GM19372 (cell line): ENCODE data around the gene KCNG2.
"Not testable (repeated sequence)": the region's sequence is repeated elsewhere in the genome, so short reads cannot be mapped to it uniquely, and the experiment has no call there.

Experiments used
- ATAC-seq: cut with Tn5 transposase; IDR thresholded peaks from one replicate; pipeline ENCODE4 v1.9.1; 2021; ENCODE audit warnings: mild to moderate bottlenecking, low read depth, moderate library complexity; ENCODE audit not compliant: unreplicated experiment

Gene KCNG2

GRCh38 chr18:79848579-79849327 lies 51.0 kb downstream of the KCNG2 start:
- ATAC-seq = no peak

DNA sequence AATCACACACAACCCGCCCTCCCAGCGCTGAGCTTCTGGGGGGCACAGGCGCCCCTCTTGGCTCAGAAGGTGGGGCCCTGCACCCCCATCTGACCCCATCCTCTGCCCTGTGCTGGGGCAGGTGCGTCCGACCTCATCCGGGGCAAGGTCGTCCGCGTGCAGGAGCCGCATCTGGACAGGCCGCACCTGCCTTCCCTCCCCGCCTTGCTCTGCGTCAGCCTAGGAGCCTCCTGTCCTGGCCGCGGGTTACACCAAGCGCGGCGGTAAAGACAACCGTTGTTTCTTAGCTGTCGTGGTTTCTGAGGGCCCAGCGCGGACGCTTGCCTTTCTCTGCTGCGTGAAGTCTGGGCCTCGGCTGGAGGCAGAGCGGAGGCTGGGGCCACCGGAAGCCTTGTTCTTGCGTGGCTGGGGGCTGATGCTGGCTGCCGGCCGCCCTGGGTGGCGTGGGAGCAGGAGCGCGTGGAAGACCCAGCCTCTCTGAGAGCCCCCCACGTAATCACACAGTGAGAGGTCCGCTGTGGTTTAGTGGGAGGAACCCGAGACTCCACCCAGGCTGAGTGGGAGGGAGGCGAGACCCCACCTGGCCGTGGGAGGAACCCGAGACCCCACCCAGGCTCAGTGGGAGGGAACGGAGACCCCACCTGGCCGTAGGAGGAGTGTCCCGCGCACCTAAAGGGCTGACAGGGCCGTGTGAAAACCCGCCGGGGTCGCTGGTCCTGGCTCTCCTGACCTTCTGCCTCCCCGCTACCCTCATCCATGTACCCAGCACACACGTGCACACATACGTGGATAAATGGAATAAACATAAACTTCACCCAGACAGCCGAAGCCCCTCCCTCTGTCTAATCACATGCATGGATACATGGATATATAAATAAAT lies 51.8 kb downstream of the KCNG2 start:
- ATAC-seq = no peak

DNA sequence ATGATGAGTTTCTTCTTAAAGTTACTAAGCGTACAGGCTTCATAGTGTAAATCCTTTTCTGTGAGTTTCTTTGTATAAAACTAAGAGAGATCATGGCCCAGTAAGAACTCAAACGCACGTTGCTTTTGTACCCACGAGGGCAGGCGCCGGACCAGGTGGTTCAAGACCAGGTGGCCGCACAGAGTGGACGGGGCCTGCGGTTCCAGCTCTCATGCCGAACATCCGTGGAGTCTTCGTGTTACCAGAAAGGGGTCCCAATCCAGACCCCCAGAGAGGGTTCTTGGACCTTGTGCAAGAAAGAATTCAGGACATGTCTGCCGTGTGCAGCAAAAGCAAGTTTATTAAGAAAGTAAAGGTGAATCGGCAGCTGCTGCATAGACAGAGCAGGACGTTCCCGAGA lies 53.0 kb downstream of the KCNG2 start:
- ATAC-seq = no peak

DNA sequence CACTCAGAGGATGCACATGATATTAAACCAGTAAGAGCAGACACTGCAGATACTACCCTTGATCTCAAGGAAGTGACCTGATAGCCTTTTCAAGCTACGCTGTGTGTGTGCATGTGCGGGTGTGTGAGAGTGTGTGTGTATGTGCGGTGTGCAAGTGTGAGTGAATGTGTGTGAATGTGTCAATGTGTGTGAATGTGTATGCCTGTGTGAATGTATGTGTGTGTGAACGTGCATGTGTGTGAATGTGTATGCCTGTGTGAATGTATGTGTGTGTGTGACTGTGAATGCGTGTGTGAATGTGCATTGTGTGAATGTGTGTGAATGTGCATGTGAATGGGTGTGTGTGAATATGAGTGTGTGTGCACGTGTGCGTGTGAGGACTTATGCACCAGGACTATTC lies 53.8 kb downstream of the KCNG2 start:
- no peak for ATAC-seq

DNA sequence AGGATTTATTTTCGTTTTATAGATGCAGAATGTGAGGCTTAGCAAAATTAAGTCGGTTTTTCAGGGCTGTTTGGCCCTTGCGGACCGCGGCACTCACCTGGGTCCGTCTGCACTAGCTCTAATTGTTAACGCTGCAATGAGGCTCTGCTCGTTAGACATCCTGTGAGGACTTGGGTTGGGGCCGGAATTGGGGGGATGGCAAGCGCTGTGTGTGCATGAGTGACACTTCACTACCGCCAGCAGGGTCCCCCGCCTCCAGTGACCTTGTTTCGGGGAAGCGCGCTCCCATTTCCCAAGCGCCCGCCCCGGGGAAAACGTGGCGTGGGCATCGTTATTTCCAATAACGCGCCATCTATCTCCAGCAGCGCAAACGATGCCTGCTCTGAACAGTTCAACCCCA lies 54.2 kb downstream of the KCNG2 start:
- no peak for ATAC-seq

DNA sequence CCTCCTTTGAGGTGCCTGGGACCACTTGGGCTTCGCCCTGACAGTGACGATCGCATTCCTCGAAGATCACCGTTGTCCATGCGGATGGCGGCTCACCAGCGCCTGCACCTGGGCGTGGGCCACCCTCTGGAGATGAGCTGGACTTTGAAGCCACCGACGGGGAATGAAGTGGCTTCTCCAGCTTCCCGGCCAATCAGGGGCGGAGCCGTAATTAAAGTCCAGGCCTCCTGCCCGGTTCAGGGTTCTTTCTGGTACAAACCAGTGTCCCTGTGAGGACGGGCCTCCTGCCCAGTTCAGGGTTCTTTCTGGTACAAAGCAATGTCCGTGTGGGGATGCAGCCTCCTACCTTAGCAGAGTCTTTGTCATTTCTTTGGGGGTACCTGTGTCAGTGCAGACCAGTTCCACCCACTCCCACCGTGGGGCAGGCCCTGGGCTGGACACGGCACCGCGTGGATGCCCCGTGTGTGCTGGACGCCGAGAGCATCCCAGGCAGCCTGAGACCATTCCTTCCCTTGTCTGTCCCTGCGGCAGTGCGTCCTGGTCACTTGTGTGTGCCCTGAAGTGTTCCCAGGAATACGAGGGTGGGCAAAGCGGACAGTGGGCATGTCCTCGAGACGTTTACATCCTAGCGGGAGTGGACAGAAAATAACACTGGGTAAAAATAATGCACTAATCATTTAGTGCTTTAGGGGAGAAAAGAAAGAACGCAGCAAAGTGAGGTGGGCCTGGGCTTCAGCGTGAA lies 55.0 kb downstream of the KCNG2 start:
- ATAC-seq = no peak

GRCh38 chr18:79853303-79853992 lies 55.7 kb downstream of the KCNG2 start:
- ATAC-seq = no peak

- ATAC-seq = no peak
These were observed 56.2 kb downstream of the KCNG2 start for GRCh38 chr18:79853993-79854364.

- ATAC-seq = no peak
These were observed 57.6 kb downstream of the KCNG2 start for GRCh38 chr18:79855147-79855933.

GRCh38 chr18:79856119-79857007 lies 58.6 kb downstream of the KCNG2 start:
- no peak for ATAC-seq

- ATAC-seq = no peak
These were observed 59.4 kb downstream of the KCNG2 start for GRCh38 chr18:79857082-79857671.

- no peak for ATAC-seq
These were observed 61.6 kb downstream of the KCNG2 start for GRCh38 chr18:79859314-79859713.

GRCh38 chr18:79861687-79862086 lies 63.9 kb downstream of the KCNG2 start:
- no peak for ATAC-seq

GRCh38 chr18:79862562-79862961 lies 64.8 kb downstream of the KCNG2 start:
- ATAC-seq = no peak

DNA sequence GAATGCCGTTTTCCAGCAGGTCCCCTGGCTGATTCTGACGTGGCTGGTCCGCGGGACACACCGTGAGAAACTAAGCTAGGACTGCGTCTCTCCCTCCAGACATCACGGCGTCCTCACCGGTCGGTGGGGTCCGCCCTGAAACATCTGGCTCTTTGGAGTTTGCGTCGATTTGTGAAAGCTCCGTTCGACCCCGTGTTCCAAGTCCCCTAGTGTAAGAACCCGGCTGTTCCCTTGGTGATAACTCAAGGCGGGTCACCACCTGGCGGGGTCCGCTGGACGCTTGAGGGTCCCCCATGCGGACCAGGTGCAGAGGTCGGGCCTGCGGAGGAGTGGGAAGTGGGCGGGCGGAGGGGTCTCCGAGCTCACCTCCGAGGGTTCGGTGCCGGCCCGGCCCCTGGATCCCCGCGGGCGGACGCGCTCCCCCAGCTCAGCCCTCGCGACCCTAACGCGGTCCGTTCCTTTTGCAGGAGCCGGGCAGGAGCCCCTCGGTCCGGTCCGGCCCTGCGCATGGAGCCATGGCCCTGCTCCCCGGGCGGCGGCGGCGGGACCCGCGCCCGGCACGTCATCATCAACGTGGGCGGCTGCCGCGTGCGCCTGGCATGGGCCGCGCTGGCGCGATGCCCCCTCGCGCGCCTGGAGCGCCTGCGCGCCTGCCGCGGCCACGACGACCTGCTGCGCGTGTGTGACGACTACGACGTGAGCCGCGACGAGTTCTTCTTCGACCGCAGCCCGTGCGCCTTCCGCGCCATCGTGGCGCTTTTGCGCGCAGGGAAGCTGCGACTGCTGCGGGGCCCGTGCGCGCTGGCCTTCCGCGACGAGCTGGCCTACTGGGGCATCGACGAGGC lies 65.6 kb downstream of the KCNG2 start:
- no peak for ATAC-seq

DNA sequence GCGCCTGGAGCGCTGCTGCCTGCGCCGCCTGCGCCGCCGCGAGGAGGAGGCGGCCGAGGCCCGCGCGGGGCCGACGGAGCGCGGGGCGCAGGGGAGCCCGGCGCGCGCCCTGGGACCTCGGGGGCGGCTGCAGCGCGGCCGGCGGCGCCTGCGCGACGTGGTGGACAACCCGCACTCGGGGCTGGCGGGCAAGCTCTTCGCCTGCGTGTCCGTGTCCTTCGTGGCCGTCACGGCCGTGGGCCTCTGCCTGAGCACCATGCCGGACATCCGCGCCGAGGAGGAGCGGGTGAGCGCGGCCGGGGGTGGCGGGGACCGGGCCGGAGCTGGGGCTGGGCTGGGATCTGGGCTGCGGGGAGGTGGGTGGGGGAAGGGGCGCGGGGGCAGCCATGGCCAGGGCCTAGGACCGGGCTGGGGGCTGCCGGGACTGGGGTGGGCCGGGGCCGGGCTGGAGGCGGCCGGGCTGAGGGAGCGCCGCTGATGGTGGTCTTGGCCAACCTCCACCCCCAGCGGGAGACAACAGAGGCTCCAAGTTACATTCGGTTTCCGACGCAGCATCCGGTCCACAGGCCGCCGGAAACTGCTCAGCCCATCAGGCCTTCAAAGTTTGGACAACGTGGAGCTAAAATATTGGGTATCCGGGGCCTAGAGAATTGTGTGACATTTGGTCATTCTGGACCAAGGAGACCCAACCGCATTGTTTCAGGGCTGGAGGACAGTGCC lies 66.4 kb downstream of the KCNG2 start:
- no peak for ATAC-seq

DNA sequence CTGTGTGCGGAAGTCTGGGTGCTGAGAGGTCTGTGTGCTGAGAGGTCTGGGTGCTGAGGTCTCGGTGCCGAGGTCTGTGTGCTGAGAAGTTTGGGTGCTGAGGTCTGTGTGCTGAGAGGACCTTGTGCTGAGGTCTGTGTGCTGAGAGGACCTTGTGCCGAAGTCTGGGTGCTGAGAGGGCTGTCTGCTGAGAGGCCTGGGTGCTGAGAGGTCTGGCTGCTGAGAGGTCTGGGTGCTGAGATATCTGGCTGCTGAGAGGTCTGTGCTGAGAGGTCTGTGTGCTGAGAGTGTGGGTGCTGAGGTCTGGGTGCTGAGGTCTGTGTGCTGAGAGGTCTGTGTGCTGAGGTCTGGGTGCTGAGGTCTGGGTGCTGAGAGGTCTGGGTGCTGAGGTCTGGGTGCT lies 67.2 kb downstream of the KCNG2 start:
- ATAC-seq = not testable (repeated sequence)
